ENCODE data around the gene SMURF1. TPM values are rescaled to one million over a fixed set of nuclear protein-coding genes. Genes with fewer than 3 reads are reported as not detected.
"Not testable (repeated sequence)": the region's sequence is repeated elsewhere in the genome, so short reads cannot be mapped to it uniquely, and the experiment has no call there.

SMURF1 gene
- total RNA-seq, 2 experiments from 2014 or later, result 10.1 to 11.1 TPM

DNA sequence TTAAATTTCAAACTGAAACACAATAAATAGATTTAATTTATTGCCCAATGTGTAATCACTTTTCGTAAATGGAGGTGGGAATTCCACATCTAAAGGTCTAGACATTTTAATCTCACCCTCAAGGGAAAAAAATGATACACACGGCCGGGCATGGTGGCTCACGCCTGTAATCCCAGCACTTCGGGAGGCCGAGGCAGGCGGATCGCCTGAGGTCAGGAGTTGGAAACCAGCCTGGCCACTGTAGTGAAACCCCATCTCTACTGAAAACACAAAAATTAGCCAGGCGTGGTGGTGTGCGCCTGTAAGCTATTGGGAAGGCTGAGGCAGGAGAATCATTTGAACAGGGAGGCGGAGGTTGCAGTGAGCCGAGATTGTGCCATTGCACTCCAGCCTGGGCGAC is 42.4 kb downstream of the SMURF1 start:
- intact Hi-C loops (cut with micrococcal nuclease), result not testable (repeated sequence)

DNA sequence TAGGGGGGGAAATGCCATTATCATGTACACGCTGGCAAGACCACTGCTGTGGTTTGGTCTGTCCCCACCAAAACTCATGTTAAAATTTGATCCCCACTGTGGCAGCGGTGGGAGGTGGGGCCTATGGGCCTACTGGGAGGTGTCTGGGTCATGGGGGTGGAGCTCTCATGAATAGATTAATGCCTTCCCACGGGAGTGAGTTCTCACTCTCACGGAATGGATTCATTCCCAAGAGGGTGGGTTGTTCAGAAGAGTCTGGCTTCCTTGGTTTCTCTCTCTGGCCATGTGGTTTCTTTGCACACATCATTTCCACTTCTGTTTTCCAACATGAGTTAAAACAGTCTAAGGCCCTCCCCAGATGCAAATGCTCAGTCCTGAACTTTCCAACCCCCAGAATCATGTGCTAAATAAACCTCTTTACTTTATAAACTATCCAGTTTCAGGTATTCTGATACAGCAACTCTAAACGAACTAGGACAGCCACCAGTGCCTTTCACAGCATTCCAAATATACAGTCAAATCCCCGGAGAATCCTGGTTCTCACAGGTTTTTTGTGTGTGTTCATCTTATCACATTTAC is 44.3 kb downstream of the SMURF1 start:
- no peak for DNase-seq
- peaks cover 26% of the 10 kb centered on the region for H3K9me3 Mint-ChIP-seq
- H3K4me1 Mint-ChIP-seq (ENCODE audit: low read depth), result peaks cover 42% of the 10 kb centered on the region
- H3K27ac Mint-ChIP-seq, result no peak overlapping the region
- no peak overlapping the region for H3K4me3 Mint-ChIP-seq
- CTCF ChIA-PET, result interaction anchor here (0.6 kb wide), 1 partner anchor 42 kb away, joined by 3 read pairs; no protein-coding TSS in a partner anchor
- H3K27me3 Mint-ChIP-seq (ENCODE audit: low read depth), result no peaks in the 10 kb centered on the region
- intact Hi-C loops (cut with micrococcal nuclease), result no loop called here
- H3K36me3 Mint-ChIP-seq (ENCODE audit: low read depth), result peaks cover 26% of the 10 kb centered on the region

More for the DNA sequence above, 42.4 kb downstream of the SMURF1 start:
- Mint-ChIP-seq H3K9me3 (peaks cover 26% of the 10 kb centered on the region), H3K36me3 (ENCODE audit: low read depth) (peaks cover 22% of the 10 kb centered on the region), H3K4me1 (ENCODE audit: low read depth) (peaks cover 52% of the 10 kb centered on the region)
- H3K4me3 Mint-ChIP-seq; H3K27me3 Mint-ChIP-seq (ENCODE audit: low read depth); H3K27ac Mint-ChIP-seq; DNase-seq; CTCF ChIA-PET: not testable (repeated sequence)

DNA sequence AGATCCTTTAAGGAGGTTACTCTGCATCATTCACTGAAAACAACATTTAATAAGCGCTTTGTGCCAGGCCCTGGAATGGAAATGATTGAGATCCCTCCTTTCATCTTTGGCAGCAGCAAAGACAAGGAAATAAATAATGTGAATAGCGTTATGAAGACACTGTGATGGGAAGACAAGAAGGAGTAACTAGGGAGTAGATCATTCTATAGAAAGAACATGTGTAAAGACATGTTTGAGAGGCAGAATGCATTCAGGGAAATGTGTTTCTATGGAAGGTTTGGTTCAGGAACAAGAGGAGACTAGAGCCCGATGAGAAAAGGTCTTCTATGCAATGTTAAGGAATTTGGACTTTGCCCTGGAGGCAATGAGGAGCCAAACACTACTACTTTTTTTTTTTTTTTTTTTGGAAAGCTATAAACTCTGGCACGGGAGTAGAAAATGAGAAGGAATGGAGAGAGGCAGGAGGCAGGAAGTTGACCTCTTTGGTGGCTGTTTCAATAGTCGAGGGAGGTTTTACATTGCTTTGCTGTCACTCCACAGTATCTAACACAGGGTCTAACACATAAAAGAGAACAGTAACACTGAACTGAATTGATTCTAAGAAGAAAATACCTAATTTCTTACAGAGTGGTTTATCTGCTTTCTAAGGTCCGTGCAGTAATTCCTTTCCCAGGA is 44.9 kb downstream of the SMURF1 start:
- peaks cover 26% of the 10 kb centered on the region for H3K9me3 Mint-ChIP-seq
- peaks cover 41% of the 10 kb centered on the region for H3K4me1 Mint-ChIP-seq (ENCODE audit: low read depth)
- DNase-seq, result no peak
- intact Hi-C loops (cut with micrococcal nuclease), result no loop called here
- CTCF ChIA-PET, result no interaction called here
- H3K4me3 Mint-ChIP-seq, result no peak overlapping the region
- no peaks in the 10 kb centered on the region for H3K27me3 Mint-ChIP-seq (ENCODE audit: low read depth)
- peaks cover 26% of the 10 kb centered on the region for H3K36me3 Mint-ChIP-seq (ENCODE audit: low read depth)
- H3K27ac Mint-ChIP-seq, result no peak overlapping the region

DNA sequence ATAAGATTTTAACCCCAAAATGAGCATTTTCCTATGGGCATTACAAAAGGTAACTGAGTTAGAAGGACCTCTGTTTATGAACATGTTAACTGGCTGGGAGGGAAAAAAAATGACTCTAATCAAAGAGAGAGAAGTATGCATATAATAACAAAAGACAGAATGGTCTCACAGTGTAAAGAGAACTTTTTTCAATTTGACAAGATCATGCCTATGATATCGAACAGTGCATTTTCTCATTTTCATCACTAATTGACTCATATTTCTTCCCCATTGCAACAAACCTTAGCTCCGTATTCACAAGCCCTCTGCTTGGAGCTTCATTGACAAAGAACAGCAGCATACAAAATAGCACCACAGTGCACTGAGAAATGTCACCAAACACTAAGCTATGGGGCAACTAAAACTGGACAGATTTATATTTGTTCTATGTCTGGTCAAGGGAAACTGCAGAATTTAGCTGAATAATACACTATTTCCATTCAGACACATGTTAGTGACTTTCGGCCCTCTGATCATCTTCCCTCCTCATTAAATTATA is 45.6 kb downstream of the SMURF1 start:
- CTCF ChIA-PET, result interaction anchor here (0.6 kb wide), 1 partner anchor 233 kb away, joined by 3 read pairs; no protein-coding TSS in a partner anchor
- no peak for DNase-seq
- Mint-ChIP-seq H3K36me3 (ENCODE audit: low read depth) (peaks cover 26% of the 10 kb centered on the region), H3K4me1 (ENCODE audit: low read depth) (peaks cover 36% of the 10 kb centered on the region), H3K27ac (no peak overlapping the region), H3K9me3 (peaks cover 26% of the 10 kb centered on the region), H3K4me3 (no peak overlapping the region), H3K27me3 (ENCODE audit: low read depth) (no peaks in the 10 kb centered on the region)
- intact Hi-C loops (cut with micrococcal nuclease), result no loop called here

DNA sequence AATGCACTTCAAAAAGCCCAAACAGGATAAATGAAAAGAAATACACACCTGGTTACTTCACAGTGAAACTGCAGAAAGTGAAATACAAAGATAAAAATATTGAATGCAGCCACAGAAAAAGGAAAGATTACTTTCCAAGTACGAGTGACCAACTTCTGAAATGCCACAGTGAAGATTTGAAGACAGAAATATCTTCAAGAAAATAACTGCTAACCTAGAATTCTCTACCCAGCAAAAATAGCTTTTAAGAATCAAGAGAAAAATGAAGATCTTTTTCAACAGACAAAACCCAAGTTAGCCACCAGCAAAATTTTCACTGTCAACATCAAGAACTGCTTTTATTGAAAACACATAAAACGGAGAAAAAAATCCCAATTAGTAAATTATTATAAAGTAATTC is 46.2 kb downstream of the SMURF1 start:
- no peak overlapping the region for H3K27ac Mint-ChIP-seq
- no peak for DNase-seq
- no peaks in the 10 kb centered on the region for H3K27me3 Mint-ChIP-seq (ENCODE audit: low read depth)
- peaks cover 30% of the 10 kb centered on the region for H3K4me1 Mint-ChIP-seq (ENCODE audit: low read depth)
- CTCF ChIA-PET, result interaction anchor here (0.5 to 0.6 kb wide), 2 partner anchors 24 to 234 kb away, joined by 3 read pairs; no protein-coding TSS in a partner anchor
- peaks cover 26% of the 10 kb centered on the region for H3K9me3 Mint-ChIP-seq
- intact Hi-C loops (cut with micrococcal nuclease), result no loop called here
- H3K36me3 Mint-ChIP-seq (ENCODE audit: low read depth), result peaks cover 26% of the 10 kb centered on the region
- H3K4me3 Mint-ChIP-seq, result no peak overlapping the region

DNA sequence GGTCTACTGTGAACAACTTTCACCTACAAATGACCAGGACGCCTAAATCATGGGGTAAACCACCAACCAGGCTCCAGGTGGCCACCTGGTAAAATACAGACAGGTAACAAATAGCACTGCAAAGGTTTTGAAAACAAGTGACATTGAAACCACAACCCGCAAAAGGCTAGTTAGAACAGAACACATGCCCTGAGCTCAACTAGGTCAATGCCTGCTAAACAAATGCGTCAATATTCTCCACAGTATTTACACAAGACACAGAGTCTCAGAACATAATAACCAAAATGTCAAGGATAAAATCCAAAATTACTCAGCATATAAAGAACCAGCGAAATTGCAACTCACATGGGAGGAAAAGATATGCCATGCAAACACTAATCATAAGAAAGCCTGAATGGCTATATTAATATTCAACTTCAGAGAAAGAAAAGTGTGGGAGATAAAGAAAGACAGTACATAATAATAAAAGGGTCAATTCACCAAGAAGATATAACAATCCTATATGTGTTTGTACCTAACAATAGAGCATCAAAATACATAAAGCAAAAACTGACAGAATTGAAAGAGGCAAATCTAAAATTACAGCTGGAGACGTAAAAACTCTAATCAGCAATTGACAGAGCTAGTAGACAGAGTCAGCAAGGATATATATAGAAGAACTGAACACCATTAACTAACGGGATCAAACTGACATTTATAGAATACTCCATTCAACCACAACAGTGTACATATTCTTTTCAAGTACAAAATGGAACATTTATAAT is 47.6 kb downstream of the SMURF1 start:
- intact Hi-C loops (cut with micrococcal nuclease), result no loop called here
- no peak overlapping the region for H3K4me3 Mint-ChIP-seq

DNA sequence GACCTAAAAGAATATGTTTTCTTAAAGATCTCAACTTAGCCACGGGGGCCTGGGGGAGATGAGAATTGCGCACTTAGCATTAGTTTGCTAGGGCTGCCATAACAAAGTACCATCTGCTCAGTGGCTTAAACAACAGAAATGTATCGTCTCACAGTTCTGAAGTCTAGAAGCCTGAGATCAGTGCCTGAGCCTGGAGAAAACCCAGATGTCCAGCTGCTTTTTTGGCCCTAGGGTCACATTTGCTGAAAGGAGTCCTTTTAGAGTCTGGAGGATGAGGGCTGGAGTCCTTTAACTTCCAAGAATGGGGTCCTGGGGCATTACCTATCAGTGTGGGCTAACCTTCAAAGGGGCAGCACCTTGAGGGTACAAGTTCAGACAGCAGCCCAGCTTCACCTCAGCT is 48.2 kb downstream of the SMURF1 start:
- Mint-ChIP-seq H3K9me3 (peaks cover 26% of the 10 kb centered on the region), H3K36me3 (ENCODE audit: low read depth) (peaks cover 24% of the 10 kb centered on the region), H3K4me3 (no peak overlapping the region)

More for the DNA sequence above, 47.6 kb downstream of the SMURF1 start:
- peaks cover 26% of the 10 kb centered on the region for H3K36me3 Mint-ChIP-seq (ENCODE audit: low read depth)
- H3K9me3 Mint-ChIP-seq, result peaks cover 26% of the 10 kb centered on the region
- H3K27ac Mint-ChIP-seq, result no peak overlapping the region
- H3K27me3 Mint-ChIP-seq (ENCODE audit: low read depth), result no peaks in the 10 kb centered on the region
- CTCF ChIA-PET, result no interaction called here
- DNase-seq, result no peak
- H3K4me1 Mint-ChIP-seq (ENCODE audit: low read depth), result peaks cover 28% of the 10 kb centered on the region

DNA sequence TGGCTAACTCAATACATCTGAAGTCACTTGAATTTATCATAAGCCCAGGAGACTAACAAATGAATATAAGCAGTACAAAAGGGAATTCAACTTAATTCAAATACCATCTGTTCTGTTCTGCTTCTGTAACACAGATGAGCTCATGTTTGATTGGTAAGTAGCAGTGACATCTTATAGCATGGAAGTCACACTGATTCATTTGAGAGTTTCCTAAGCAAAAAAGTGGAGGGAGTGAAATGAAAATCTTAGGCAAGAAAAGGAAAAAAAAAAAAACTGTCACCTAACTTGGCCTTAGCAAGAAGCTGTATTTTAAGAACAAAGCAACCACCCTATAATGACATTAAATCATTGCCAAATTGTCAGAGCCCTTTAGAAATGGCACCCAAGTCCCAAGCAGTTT is 49.5 kb downstream of the SMURF1 start:
- peaks cover 18% of the 10 kb centered on the region for H3K36me3 Mint-ChIP-seq (ENCODE audit: low read depth)
- CTCF ChIA-PET, result no interaction called here
- no peak overlapping the region for H3K27ac Mint-ChIP-seq
- DNase-seq, result no peak
- no peaks in the 10 kb centered on the region for H3K27me3 Mint-ChIP-seq (ENCODE audit: low read depth)
- peaks cover 19% of the 10 kb centered on the region for H3K9me3 Mint-ChIP-seq
- intact Hi-C loops (cut with micrococcal nuclease), result no loop called here
- no peak overlapping the region for H3K4me3 Mint-ChIP-seq
- H3K4me1 Mint-ChIP-seq (ENCODE audit: low read depth), result peaks cover 27% of the 10 kb centered on the region

More for the DNA sequence above, 48.2 kb downstream of the SMURF1 start:
- Mint-ChIP-seq H3K27me3 (ENCODE audit: low read depth) (no peaks in the 10 kb centered on the region), H3K4me1 (ENCODE audit: low read depth) (peaks cover 28% of the 10 kb centered on the region), H3K27ac (no peak overlapping the region)
- intact Hi-C loops (cut with micrococcal nuclease), result no loop called here
- CTCF ChIA-PET, result no interaction called here
- no peak for DNase-seq

DNA sequence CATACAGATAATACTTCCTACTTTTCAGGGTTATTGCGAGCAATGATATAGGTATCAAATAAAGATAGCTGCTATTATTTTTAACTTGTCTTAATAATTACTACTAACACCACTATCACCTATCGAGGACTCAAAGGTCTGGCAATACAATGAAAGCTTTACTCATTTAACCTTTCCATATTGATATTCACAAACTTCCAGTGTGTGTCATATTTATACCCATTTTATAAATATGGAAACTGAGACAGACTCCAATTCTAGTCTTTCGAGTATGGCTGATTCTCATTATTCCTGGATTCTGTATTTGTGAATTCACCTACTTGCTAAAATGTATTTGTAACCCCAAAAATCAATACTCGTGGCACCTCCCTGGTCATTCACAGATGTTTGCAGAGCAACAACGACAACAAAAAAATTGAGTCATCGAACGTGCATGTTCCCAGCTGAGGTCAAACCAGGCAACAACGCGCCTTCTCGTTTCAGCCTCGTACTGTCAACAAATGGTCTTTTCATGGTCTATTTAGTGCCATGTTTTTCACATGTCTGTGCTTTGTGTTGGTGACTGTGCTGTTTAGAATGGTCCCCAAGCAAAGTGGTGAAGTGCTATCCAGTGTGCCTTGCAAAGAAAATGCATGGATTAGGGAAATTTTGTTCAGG is 51.7 kb downstream of the SMURF1 start:
- H3K27ac Mint-ChIP-seq, result no peak overlapping the region
- DNase-seq, result no peak
- no peaks in the 10 kb centered on the region for H3K27me3 Mint-ChIP-seq (ENCODE audit: low read depth)
- CTCF ChIA-PET, result no interaction called here
- intact Hi-C loops (cut with micrococcal nuclease), result no loop called here
- H3K4me3 Mint-ChIP-seq, result no peak overlapping the region
- peaks cover 10% of the 10 kb centered on the region for H3K36me3 Mint-ChIP-seq (ENCODE audit: low read depth)
- H3K9me3 Mint-ChIP-seq, result peaks cover 4% of the 10 kb centered on the region
- H3K4me1 Mint-ChIP-seq (ENCODE audit: low read depth), result peaks cover 20% of the 10 kb centered on the region

DNA sequence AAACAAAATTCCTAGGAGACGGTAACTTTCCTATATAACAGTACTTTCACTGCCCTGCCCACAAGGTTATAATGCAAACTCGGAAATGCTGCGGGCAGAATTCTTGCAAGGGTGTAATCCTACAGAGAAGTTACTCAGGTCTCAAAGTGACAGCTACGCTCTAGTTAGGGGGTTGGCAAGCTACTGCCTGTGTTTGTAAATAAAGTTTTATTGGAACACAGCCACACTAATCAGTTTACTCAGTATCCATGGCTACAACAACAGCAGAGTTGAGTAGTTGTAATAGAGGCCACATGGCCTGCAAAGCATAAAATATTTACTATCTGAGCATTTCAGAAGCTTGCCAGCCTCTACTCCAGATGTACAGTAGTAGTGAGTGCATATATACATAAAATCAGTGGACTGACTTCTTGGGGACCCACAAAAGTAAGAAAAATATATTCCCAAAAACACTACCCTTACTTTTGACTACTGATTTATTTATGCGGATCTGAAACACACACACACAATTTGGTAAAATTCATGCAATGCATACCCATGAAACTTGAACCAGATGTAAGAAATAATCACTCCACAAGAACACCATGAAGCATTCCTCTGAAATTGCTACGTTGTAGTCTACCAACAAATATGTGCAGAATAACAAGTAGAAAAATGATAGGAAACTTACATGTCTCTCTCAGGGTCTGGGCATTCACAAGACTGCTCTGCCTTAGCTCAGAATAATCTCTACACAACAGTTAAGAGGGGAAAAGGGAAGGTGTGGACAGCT is 53.0 kb downstream of the SMURF1 start:
- peaks cover 5% of the 10 kb centered on the region for H3K9me3 Mint-ChIP-seq
- CTCF ChIA-PET, result no interaction called here
- no peak for DNase-seq
- no peaks in the 10 kb centered on the region for H3K27me3 Mint-ChIP-seq (ENCODE audit: low read depth)
- intact Hi-C loops (cut with micrococcal nuclease), result no loop called here
- no peak overlapping the region for H3K4me3 Mint-ChIP-seq
- H3K27ac Mint-ChIP-seq, result no peak overlapping the region
- H3K4me1 Mint-ChIP-seq (ENCODE audit: low read depth), result peaks cover 12% of the 10 kb centered on the region
- peaks cover 9% of the 10 kb centered on the region for H3K36me3 Mint-ChIP-seq (ENCODE audit: low read depth)

DNA sequence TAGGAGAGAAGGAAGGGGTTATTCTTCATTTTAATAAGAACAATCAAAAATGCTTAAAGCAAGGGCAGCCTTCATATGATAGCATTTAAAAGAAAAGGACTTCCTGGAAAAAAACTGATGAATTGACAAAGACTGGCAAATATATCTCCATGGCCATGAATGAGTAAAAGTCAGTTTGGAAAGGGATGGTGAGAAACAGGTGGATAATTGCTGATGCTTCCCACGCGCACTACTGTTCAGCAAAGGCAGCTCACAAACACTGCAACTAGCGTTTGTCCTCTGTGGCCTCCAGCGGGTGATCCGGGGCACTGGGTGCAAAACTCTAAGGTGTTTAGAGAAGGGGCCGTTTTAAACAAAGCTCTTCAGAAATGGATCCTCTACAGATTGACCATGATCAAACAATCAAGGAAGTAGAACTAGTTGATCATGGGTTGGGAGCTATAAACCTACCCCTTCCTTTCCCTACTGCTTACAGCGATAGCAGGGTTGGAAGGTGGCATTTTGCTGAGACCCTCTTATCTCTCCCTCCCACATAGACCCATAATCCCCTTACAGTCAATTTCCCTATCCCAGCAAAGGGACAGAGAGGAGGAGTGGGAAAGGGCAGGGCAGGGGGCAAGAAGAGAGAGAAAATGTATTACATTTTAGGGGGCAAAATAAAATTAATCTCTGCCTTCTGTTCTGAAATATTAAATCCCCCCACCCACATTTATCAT is 53.8 kb downstream of the SMURF1 start:
- no peak overlapping the region for H3K27ac Mint-ChIP-seq
- H3K4me3 Mint-ChIP-seq, result no peak overlapping the region
- DNase-seq, result no peak
- peaks cover 5% of the 10 kb centered on the region for H3K9me3 Mint-ChIP-seq
- no peaks in the 10 kb centered on the region for H3K27me3 Mint-ChIP-seq (ENCODE audit: low read depth)
- intact Hi-C loops (cut with micrococcal nuclease), result no loop called here
- H3K4me1 Mint-ChIP-seq (ENCODE audit: low read depth), result peaks cover 12% of the 10 kb centered on the region
- CTCF ChIA-PET, result no interaction called here
- peaks cover 9% of the 10 kb centered on the region for H3K36me3 Mint-ChIP-seq (ENCODE audit: low read depth)

Data from activated naive CD4-positive, alpha-beta T cell treated with anti-CD3 and anti-CD28 coated beads for 36 hours (primary cell).